ENCODE data around the gene KCNJ6. TPM values are rescaled to one million over a fixed set of nuclear protein-coding genes. Genes with fewer than 3 reads are reported as not detected.

Gene KCNJ6
- total RNA-seq, 1 experiment from 2014 or later, result 1.2 TPM

- H3K79me2 ChIP-seq (ENCODE audit: insufficient read depth, low read length), result no peaks in the 10 kb centered on the region
- peaks cover 22% of the 10 kb centered on the region for H3K23me2 ChIP-seq (ENCODE audit: insufficient read length, low read depth, low read length, poor library complexity, severe bottlenecking)
- TF ChIP-seq CTCF (conservative IDR thresholded peaks at IDR 0.05), result no peak
- peaks cover 5% of the 10 kb centered on the region; the same call in 1 of the 2 replicates for H3K4me1 ChIP-seq (ENCODE audit: insufficient read depth, low read length)
- H2AK5ac ChIP-seq (ENCODE audit: insufficient read length, low read length), result no peak overlapping the region
- peaks cover 12% of the 10 kb centered on the region for H3K27me3 ChIP-seq (ENCODE audit: insufficient read depth, low read length)
- no CpG with 5 or more reads among the region's 26 CpGs for WGBS (ENCODE audit: extremely low coverage, insufficient read length, low lambda C conversion rate)
- H2BK12ac ChIP-seq (ENCODE audit: insufficient read length, low read depth, low read length), result no peak overlapping the region
- no peak overlapping the region for H3K27ac ChIP-seq (ENCODE audit: insufficient read length, low read depth, low read length)
- peak overlapping the region; percentile 62 to 82 for H3K4me3 Mint-ChIP-seq
- peak overlapping the region in 1 of 3 experiments; percentile 13; a peak in 1 of 7 replicates for H3K27ac Mint-ChIP-seq
- H4K5ac ChIP-seq (ENCODE audit: insufficient read length, low read depth, low read length), result no peak overlapping the region
- no peak overlapping the region for H3K56ac ChIP-seq (ENCODE audit: insufficient read length, low read depth, low read length)
- no peaks in the 10 kb centered on the region for H3K79me1 ChIP-seq (ENCODE audit: insufficient read depth, low read depth, low read length, poor library complexity, severe bottlenecking)
- peaks cover 39% of the 10 kb centered on the region for H3K27me3 Mint-ChIP-seq (ENCODE audit: low read depth)
- H2BK5ac ChIP-seq (ENCODE audit: insufficient read length, low read length), result no peak overlapping the region
- H3K9me3 Mint-ChIP-seq, result peaks cover 2 to 3% of the 10 kb centered on the region in 2 experiments; a peak in 4 of 5 replicates
- no peak overlapping the region for H3K23ac ChIP-seq (ENCODE audit: insufficient read length, low read depth, low read length)
- H2AFZ ChIP-seq (ENCODE audit: low read length), result peak overlapping the region; percentile 43
- DNase-seq, result peak; percentile 75
- no peaks in the 10 kb centered on the region for H4K20me1 ChIP-seq (ENCODE audit: control insufficient read depth, insufficient read depth, insufficient read length)
- no peak overlapping the region for H2BK15ac ChIP-seq (ENCODE audit: low read depth, low read length)
- no peak overlapping the region for H3T11ph ChIP-seq (ENCODE audit: low read length)
- H3K36me3 Mint-ChIP-seq (ENCODE audit: insufficient read depth in 1 of 3, low read depth in 3 of 3), result peaks cover 0 to 4% (median 1%) of the 10 kb centered on the region in 3 experiments; a peak in 1 of 7 replicates
- H2BK120ac ChIP-seq (ENCODE audit: low read depth, low read length, poor library complexity, severe bottlenecking), result no peak overlapping the region
- H4K91ac ChIP-seq (ENCODE audit: insufficient read length, low read depth, low read length), result no peak overlapping the region
- peak overlapping the region; percentile 10 for H3K9ac ChIP-seq (ENCODE audit: extremely low read depth, insufficient read length, low read length)
- no peaks in the 10 kb centered on the region for H3K9me3 ChIP-seq (ENCODE audit: control insufficient read depth, low read depth, low read length)
- H3K4ac ChIP-seq (ENCODE audit: low read depth, low read length), result no peak overlapping the region
- no peak overlapping the region for H3K18ac ChIP-seq (ENCODE audit: insufficient read length, low read depth, low read length)
- H4K8ac ChIP-seq (replicated peaks; ENCODE audit: insufficient read length, low read depth, low read length), result no peak overlapping the region
- H3K4me2 ChIP-seq (ENCODE audit: insufficient read depth, insufficient read length, low read length), result peak overlapping the region; percentile 94
- H2BK20ac ChIP-seq (ENCODE audit: low read depth, low read length, poor library complexity, severe bottlenecking), result no peak overlapping the region
- H3K14ac ChIP-seq (ENCODE audit: insufficient read depth, low read length), result no peak overlapping the region
- peaks cover 42 to 49% of the 10 kb centered on the region in 2 experiments for H3K4me1 Mint-ChIP-seq
Observed at GRCh38 chr21:37915941-37916309, 332 bp downstream of the KCNJ6 start.

All from H9 (cell line).